Mesendoderm (in vitro differentiated cells): ENCODE data around the gene A2ML1.
A peak's percentile ranks its signal among the peaks of the same experiment; 100 is the strongest.

ENCODE experiments used
- DNase-seq: peaks from one replicate; pipeline ENCODE4 v3.0.0; 2013
- H2AK5ac ChIP-seq: 2 replicates; pipeline ENCODE4 v1.6.1; 2013; ENCODE audit warnings: low read length, inconsistent platforms
- H2BK120ac ChIP-seq: 2 replicates; pipeline ENCODE4 v1.6.1; 2013; ENCODE audit warnings: low read depth, mild to moderate bottlenecking, low read length, moderate library complexity, mixed read lengths
- H2BK15ac ChIP-seq: replicated peaks from 2 replicates; pipeline ENCODE4 v1.6.1; 2013; ENCODE audit warnings: low read depth, mild to moderate bottlenecking, moderate library complexity
- H2BK5ac ChIP-seq: 2 replicates; pipeline ENCODE4 v1.6.1; 2013; ENCODE audit warnings: low read length, inconsistent platforms
- H3K18ac ChIP-seq: 2 replicates; pipeline ENCODE4 v1.6.1; 2013; ENCODE audit warnings: mild to moderate bottlenecking, low read length, mixed read lengths
- H3K23ac ChIP-seq: one replicate; pipeline ENCODE4 v1.6.1; 2013; ENCODE audit warnings: low read length
- H3K27ac ChIP-seq: 2 replicates; pipeline ENCODE4 v1.5.1; 2013; ENCODE audit warnings: low read depth, mild to moderate bottlenecking, inconsistent platforms, low read length, moderate library complexity
- H3K27me3 ChIP-seq: 2 replicates; pipeline ENCODE4 v1.6.1; 2013; ENCODE audit warnings: low read length, control low read depth, mild to moderate bottlenecking, inconsistent platforms; ENCODE audit not compliant: insufficient read depth, poor library complexity
- H3K36me3 ChIP-seq: 2 replicates; pipeline ENCODE4 v1.6.1; 2013; ENCODE audit warnings: low read length, inconsistent platforms; ENCODE audit not compliant: control insufficient read depth, insufficient read depth
- H3K4ac ChIP-seq: one replicate; pipeline ENCODE4 v1.6.1; 2013; ENCODE audit warnings: low read depth, mild to moderate bottlenecking, low read length, moderate library complexity
- H3K4me1 ChIP-seq: 2 replicates; pipeline ENCODE4 v1.6.1; 2013; ENCODE audit warnings: low read depth, low read length, inconsistent platforms; ENCODE audit not compliant: control insufficient read depth
- H3K4me2 ChIP-seq: 2 replicates; pipeline ENCODE4 v1.6.1; 2013; ENCODE audit warnings: low read length
- H3K4me3 ChIP-seq: 2 replicates; pipeline ENCODE4 v1.5.1; 2013; ENCODE audit warnings: mild to moderate bottlenecking, low read length
- H3K56ac ChIP-seq: one replicate; pipeline ENCODE4 v1.6.1; 2013; ENCODE audit warnings: low read length
- H3K79me1 ChIP-seq: 2 replicates; pipeline ENCODE4 v1.6.1; 2013; ENCODE audit warnings: low read length, inconsistent platforms
- H3K79me2 ChIP-seq: 2 replicates; pipeline ENCODE4 v1.6.1; 2013; ENCODE audit warnings: mild to moderate bottlenecking, low read length; ENCODE audit not compliant: control insufficient read depth, insufficient read depth
- H3K9ac ChIP-seq: 2 replicates; pipeline ENCODE4 v1.6.1; 2013; ENCODE audit warnings: low read length, inconsistent platforms
- H4K5ac ChIP-seq: one replicate; pipeline ENCODE4 v1.6.1; 2013; ENCODE audit warnings: low read length
- H4K8ac ChIP-seq: one replicate; pipeline ENCODE4 v1.6.1; 2013; ENCODE audit warnings: low read depth, mild to moderate bottlenecking, control low read depth, low read length, moderate library complexity
- WGBS: extraction: QIAGEN DNeasy Blood & Tissue Kit; methylation state at CpG from one replicate; pipeline ENCODE4 v1.1.7; 2013; ENCODE audit warnings: low lambda C conversion rate, missing lambda C conversion rate; ENCODE audit not compliant: insufficient coverage; ENCODE audit errors: extremely low coverage; 5-methylcytosine and 5-hydroxymethylcytosine counted together

Gene A2ML1

DNA sequence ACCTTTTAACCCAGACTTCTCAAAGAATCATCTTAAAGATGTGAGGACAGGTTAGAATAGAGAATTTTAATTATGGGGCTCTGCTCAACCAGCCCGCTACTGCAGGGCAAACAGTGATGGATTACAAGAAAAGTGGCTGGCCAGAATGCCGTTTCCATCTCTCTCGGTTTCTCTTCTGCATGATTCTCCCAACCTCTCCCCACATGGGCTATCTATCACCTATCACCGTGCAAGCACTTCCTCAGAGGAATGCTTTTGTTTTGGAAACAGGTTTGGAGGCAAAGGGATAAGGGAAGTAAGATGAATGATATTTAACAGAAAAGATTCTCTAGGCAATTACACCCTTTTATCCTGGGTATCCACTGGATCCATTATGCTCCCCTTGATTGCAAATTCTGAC lies 54.5 kb downstream of the A2ML1 start:
- Histone ChIP-seq H3K27me3 (no peaks in the 10 kb centered on the region), H3K4ac (no peak overlapping the region), H3K18ac (no peak overlapping the region), H3K79me2 (no peaks in the 10 kb centered on the region), H2BK5ac (no peak overlapping the region), H3K27ac (no peak overlapping the region), H2AK5ac (no peak overlapping the region), H4K8ac (no peak overlapping the region), H3K9ac (no peak overlapping the region), H2BK15ac (no peak overlapping the region), H3K4me3 (no peak overlapping the region), H3K4me2 (no peak overlapping the region), H2BK120ac (no peak overlapping the region), H3K56ac (no peak overlapping the region), H3K36me3 (no peaks in the 10 kb centered on the region), H3K4me1 (no peaks in the 10 kb centered on the region), H4K5ac (no peak overlapping the region), H3K79me1 (no peaks in the 10 kb centered on the region), H3K23ac (no peak overlapping the region)
- peak; percentile 14 for DNase-seq
- WGBS, result no CpG with 5 or more reads among the region's 4 CpGs

GRCh38 chr12:8886502-8887284 lies 64.3 kb downstream of the A2ML1 start:
- Histone ChIP-seq H2BK15ac (no peak overlapping the region), H3K56ac (no peak overlapping the region), H2BK120ac (no peak overlapping the region), H3K4me3 (no peak overlapping the region), H2BK5ac (no peak overlapping the region), H2AK5ac (no peak overlapping the region), H3K4me2 (no peak overlapping the region), H3K27me3 (no peaks in the 10 kb centered on the region), H3K9ac (no peak overlapping the region), H3K79me2 (no peaks in the 10 kb centered on the region), H3K36me3 (no peaks in the 10 kb centered on the region), H4K5ac (no peak overlapping the region), H3K4me1 (no peaks in the 10 kb centered on the region), H3K18ac (no peak overlapping the region), H4K8ac (no peak overlapping the region), H3K79me1 (no peaks in the 10 kb centered on the region), H3K27ac (no peak overlapping the region), H3K4ac (no peak overlapping the region), H3K23ac (no peak overlapping the region)
- no CpG with 5 or more reads among the region's 6 CpGs for WGBS
- no peak for DNase-seq

DNA sequence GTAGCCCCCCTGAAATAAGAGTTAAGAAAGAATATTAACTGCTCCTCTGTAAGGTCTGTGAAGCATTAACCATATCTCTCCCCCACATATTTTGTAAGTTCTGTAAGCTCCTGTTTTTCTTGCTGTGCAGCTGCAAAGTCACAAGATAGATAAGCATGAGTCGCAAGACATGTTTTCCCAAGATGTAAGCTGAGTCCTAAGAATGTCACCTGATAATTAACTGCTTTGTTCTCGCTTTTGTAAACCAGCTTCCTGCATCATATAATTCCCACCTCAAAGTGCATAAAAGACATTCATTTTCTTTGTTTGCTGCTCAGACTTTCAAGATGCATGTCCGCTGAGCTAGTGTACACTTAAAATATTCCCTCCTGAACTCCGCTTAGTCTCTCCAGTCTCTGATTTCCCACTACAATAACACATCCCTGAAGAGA lies 64.9 kb downstream of the A2ML1 start:
- WGBS, result no CpG with 5 or more reads among the region's 4 CpGs
- H3K4me3 ChIP-seq, result no peak overlapping the region
- H4K8ac ChIP-seq, result no peak overlapping the region
- no peak overlapping the region for H3K23ac ChIP-seq
- H3K36me3 ChIP-seq, result no peaks in the 10 kb centered on the region
- no peaks in the 10 kb centered on the region for H3K27me3 ChIP-seq
- H3K4ac ChIP-seq, result no peak overlapping the region
- H3K79me2 ChIP-seq, result no peaks in the 10 kb centered on the region
- H2BK5ac ChIP-seq, result no peak overlapping the region
- no peak overlapping the region for H3K9ac ChIP-seq
- no peak overlapping the region for H2BK120ac ChIP-seq
- H3K18ac ChIP-seq, result no peak overlapping the region
- no peak overlapping the region for H4K5ac ChIP-seq
- no peak overlapping the region for H2AK5ac ChIP-seq
- no peaks in the 10 kb centered on the region for H3K79me1 ChIP-seq
- DNase-seq, result no peak
- H2BK15ac ChIP-seq, result no peak overlapping the region
- no peak overlapping the region for H3K27ac ChIP-seq
- no peak overlapping the region for H3K56ac ChIP-seq
- no peaks in the 10 kb centered on the region for H3K4me1 ChIP-seq
- H3K4me2 ChIP-seq, result no peak overlapping the region

DNA sequence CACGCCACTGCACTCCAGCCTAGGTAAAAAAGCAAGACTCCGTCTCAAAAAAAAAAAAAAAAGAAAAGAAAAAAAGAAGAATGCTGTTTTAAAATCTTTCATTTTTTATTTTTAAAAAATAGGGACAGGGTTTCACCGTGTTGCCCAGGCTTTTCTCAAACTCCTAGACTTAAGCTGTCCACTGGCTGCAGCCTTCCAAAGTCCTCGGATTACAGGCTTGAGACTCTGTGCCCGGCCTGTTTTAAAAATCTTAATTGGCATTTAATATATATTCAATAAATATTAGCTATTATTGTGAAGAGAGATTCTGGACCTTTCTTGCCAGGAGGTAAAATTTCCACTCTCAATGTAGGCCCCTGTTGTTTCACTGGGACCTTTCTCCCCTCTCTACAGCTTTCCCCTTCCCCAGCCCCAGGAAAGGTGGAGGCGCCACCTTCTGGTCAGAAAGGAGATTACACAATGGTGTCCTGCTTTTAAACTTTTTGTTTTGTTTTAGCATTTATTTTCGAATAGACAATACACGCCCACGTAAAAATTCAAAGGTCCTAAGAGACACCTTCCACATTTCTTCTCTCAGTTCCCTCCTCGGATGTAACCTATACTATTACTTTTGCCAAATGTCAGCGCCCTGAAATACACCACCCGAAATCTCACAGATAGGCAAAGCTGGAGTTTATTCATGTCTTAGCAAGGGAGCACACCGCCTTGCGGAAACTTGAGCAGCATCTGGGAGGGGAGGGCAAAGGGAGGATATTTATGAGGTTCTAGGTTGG lies 68.1 kb downstream of the A2ML1 start:
- Histone ChIP-seq H4K5ac (no peak overlapping the region), H3K9ac (peak overlapping the region; percentile 32), H4K8ac (no peak overlapping the region), H3K4me1 (no peaks in the 10 kb centered on the region), H2BK15ac (no peak overlapping the region), H3K36me3 (no peaks in the 10 kb centered on the region), H2BK120ac (no peak overlapping the region), H3K4ac (no peak overlapping the region), H3K27ac (no peak overlapping the region), H3K4me3 (no peak overlapping the region), H3K27me3 (no peaks in the 10 kb centered on the region), H3K56ac (peak overlapping the region; percentile 56), H3K23ac (no peak overlapping the region), H3K79me2 (no peaks in the 10 kb centered on the region), H2AK5ac (no peak overlapping the region), H3K4me2 (peak overlapping the region; percentile 33), H3K18ac (peak overlapping the region; percentile 60), H2BK5ac (no peak overlapping the region), H3K79me1 (no peaks in the 10 kb centered on the region)
- no CpG with 5 or more reads among the region's 14 CpGs for WGBS
- DNase-seq, result peak; percentile 78

GRCh38 chr12:8891976-8892375 lies 69.6 kb downstream of the A2ML1 start:
- Histone ChIP-seq H3K79me1 (no peaks in the 10 kb centered on the region), H3K4me2 (no peak overlapping the region), H3K36me3 (no peaks in the 10 kb centered on the region), H3K79me2 (no peaks in the 10 kb centered on the region), H2AK5ac (no peak overlapping the region), H3K9ac (no peak overlapping the region), H3K4me3 (no peak overlapping the region), H3K27ac (no peak overlapping the region), H3K4me1 (no peaks in the 10 kb centered on the region), H2BK120ac (no peak overlapping the region), H4K8ac (no peak overlapping the region), H2BK15ac (no peak overlapping the region), H3K4ac (no peak overlapping the region), H3K56ac (no peak overlapping the region), H2BK5ac (no peak overlapping the region), H3K23ac (no peak overlapping the region), H3K27me3 (no peaks in the 10 kb centered on the region), H4K5ac (no peak overlapping the region), H3K18ac (no peak overlapping the region)
- no CpG with 5 or more reads among the region's 3 CpGs for WGBS
- DNase-seq, result no peak
